22Rv1 (cell line): ENCODE results near the gene CPNE5.

Experiments used
- ZFX ChIP-seq: fragments of 450-650 bp; IDR thresholded peaks from 2 replicates; pipeline ENCODE4 v1.6.1; 2017; ENCODE audit warnings: antibody characterized with exemption, borderline replicate concordance
- TF ChIP-seq, protein P1 (sequence below): fragments of 450-650 bp; IDR thresholded peaks from 2 replicates; pipeline ENCODE4 v1.5.1; 2017; ENCODE audit warnings: mild to moderate bottlenecking

- TF ChIP-seq, protein P1, sequence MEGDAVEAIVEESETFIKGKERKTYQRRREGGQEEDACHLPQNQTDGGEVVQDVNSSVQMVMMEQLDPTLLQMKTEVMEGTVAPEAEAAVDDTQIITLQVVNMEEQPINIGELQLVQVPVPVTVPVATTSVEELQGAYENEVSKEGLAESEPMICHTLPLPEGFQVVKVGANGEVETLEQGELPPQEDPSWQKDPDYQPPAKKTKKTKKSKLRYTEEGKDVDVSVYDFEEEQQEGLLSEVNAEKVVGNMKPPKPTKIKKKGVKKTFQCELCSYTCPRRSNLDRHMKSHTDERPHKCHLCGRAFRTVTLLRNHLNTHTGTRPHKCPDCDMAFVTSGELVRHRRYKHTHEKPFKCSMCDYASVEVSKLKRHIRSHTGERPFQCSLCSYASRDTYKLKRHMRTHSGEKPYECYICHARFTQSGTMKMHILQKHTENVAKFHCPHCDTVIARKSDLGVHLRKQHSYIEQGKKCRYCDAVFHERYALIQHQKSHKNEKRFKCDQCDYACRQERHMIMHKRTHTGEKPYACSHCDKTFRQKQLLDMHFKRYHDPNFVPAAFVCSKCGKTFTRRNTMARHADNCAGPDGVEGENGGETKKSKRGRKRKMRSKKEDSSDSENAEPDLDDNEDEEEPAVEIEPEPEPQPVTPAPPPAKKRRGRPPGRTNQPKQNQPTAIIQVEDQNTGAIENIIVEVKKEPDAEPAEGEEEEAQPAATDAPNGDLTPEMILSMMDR = no peak
- TF ChIP-seq ZFX = no peak
Measured at GRCh38 chr6:36840432-36841403, 1.5 kb upstream of the CPNE5 start.
